HepG2 (cell line): ENCODE results near the gene ILKAP. TPM values are rescaled to one million over a fixed set of nuclear protein-coding genes. Genes with fewer than 3 reads are reported as not detected.

Source experiments
- AKAP8 ChIP-seq: sonication (generic); formaldehyde crosslinking; IDR thresholded peaks from 2 replicates; pipeline ENCODE4 v1.5.1; 2020; ENCODE audit warnings: mild to moderate bottlenecking, missing genetic modification reagents
- CHCHD3 ChIP-seq: sonication (generic); formaldehyde crosslinking; IDR thresholded peaks from 2 replicates; pipeline ENCODE4 v1.8.0; 2022; ENCODE audit warnings: mild to moderate bottlenecking, missing genetic modification reagents, moderate library complexity
- CTCF ChIP-seq: sonication (generic); formaldehyde crosslinking; IDR thresholded peaks from 2 replicates; pipeline ENCODE4 v1.5.0; 2020; ENCODE audit warnings: mild to moderate bottlenecking, missing genetic modification reagents, moderate library complexity
- HMGXB4 ChIP-seq, 2 experiments: sonication (generic) in 1 of 2; formaldehyde crosslinking in 1 of 2; IDR thresholded peaks; 2 replicates each; pipeline versions ENCODE4 v1.4.0 to v1.6.1; 2018 to 2020; ENCODE audit warnings: missing genetic modification reagents in 2 of 2, borderline replicate concordance in 1 of 2, low read depth in 1 of 2, mild to moderate bottlenecking in 1 of 2, missing biosample characterization in 1 of 2
- ISL2 ChIP-seq: sonication (generic); formaldehyde crosslinking; IDR thresholded peaks from 2 replicates; pipeline ENCODE4 v1.5.0; 2020; ENCODE audit warnings: missing genetic modification reagents
- MAFK ChIP-seq, 2 experiments: IDR thresholded peaks in 1 of 2; conservative IDR thresholded peaks in 1 of 2; 2 replicates each; pipeline ENCODE4 v1.6.1; 2011; ENCODE audit warnings: improper control_type of control experiment in 2 of 2, low read length in 2 of 2
- MAZ ChIP-seq, 2 experiments: sonication (generic) in 1 of 2; formaldehyde crosslinking in 1 of 2; IDR thresholded peaks; 2 replicates each; pipeline versions ENCODE4 v1.5.0 to v1.6.1; 2012 to 2020; ENCODE audit warnings: low read depth in 2 of 2, mild to moderate bottlenecking in 2 of 2, borderline replicate concordance in 1 of 2, improper control_type of control experiment in 1 of 2, low read length in 1 of 2, missing genetic modification reagents in 1 of 2, moderate library complexity in 1 of 2
- NFKB2 ChIP-seq: sonication (generic); formaldehyde crosslinking; IDR thresholded peaks from 2 replicates; pipeline ENCODE4 v1.4.0; 2020; ENCODE audit warnings: missing genetic modification reagents, borderline replicate concordance
- RFXANK ChIP-seq: IDR thresholded peaks from 2 replicates; pipeline ENCODE4 v1.6.1; 2016
- SALL2 ChIP-seq: sonication (generic); formaldehyde crosslinking; IDR thresholded peaks from 2 replicates; pipeline ENCODE4 v1.8.1; 2023; ENCODE audit warnings: mild to moderate bottlenecking, missing genetic modification reagents, inconsistent platforms
- SMC3 ChIP-seq: IDR thresholded peaks from 2 replicates; pipeline ENCODE4 v1.6.1; 2011; ENCODE audit warnings: low read length, improper control_type of control experiment
- STAG1 ChIP-seq: sonication (generic); formaldehyde crosslinking; IDR thresholded peaks from 2 replicates; pipeline ENCODE4 v1.4.0; 2020; ENCODE audit warnings: missing genetic modification reagents
- SUZ12 ChIP-seq: fragments of 150-350 bp; IDR thresholded peaks from 2 replicates; pipeline ENCODE4 v1.6.1; 2014; ENCODE audit warnings: low read depth, low read length
- YEATS4 ChIP-seq: sonication (generic); formaldehyde crosslinking; IDR thresholded peaks from 2 replicates; pipeline ENCODE4 v1.4.0; 2020; ENCODE audit warnings: missing genetic modification reagents, borderline replicate concordance
- YY1 ChIP-seq: IDR thresholded peaks from 2 replicates; pipeline ENCODE4 v1.6.1; 2011; ENCODE audit warnings: low read length, low read depth, moderate library complexity, mild to moderate bottlenecking; ENCODE audit not compliant: insufficient read depth, insufficient replicate concordance
- ZNF230 ChIP-seq: sonication (generic); formaldehyde crosslinking; IDR thresholded peaks from 2 replicates; pipeline ENCODE4 v1.4.0; 2020; ENCODE audit warnings: mild to moderate bottlenecking, missing genetic modification reagents
- ZNF282 ChIP-seq: fragments of 450-650 bp; IDR thresholded peaks from 2 replicates; pipeline ENCODE4 v1.6.1; 2018; ENCODE audit not compliant: partially characterized antibody
- ZNF724P ChIP-seq: sonication (generic); formaldehyde crosslinking; IDR thresholded peaks from 2 replicates; pipeline ENCODE4 v1.8.0; 2022; ENCODE audit warnings: missing genetic modification reagents, borderline replicate concordance
- ZNF772 ChIP-seq: sonication (generic); formaldehyde crosslinking; IDR thresholded peaks from 2 replicates; pipeline ENCODE4 v1.5.0; 2020; ENCODE audit warnings: mild to moderate bottlenecking, missing genetic modification reagents
- ZNF773 ChIP-seq: sonication (generic); formaldehyde crosslinking; IDR thresholded peaks from 2 replicates; pipeline ENCODE4 v1.4.0; 2020; ENCODE audit warnings: missing genetic modification reagents, borderline replicate concordance
- polyA plus RNA-seq, 8 experiments: library from polyadenylated mRNA; depleted of rRNA in 3 of 8; stranded (reverse) in 7 of 8; unstranded in 1 of 8; fragments of >200 nt; fragmentation: Illumina TruSeq in 4 of 8; extraction: Trizol in 4 of 8; gene quantifications; 2 replicates each; pipeline versions ENCODE4 v1.2.1 to v1.2.3, GENCODE V29; 2011 to 2016; ENCODE audit warnings: low read depth in 4 of 8, missing spikeins in 1 of 8, mixed read lengths in 1 of 8; ENCODE audit not compliant: insufficient read depth in 1 of 8
- total RNA-seq, 5 experiments: library from RNA; depleted of rRNA; stranded (reverse); fragments of >200 nt; fragmentation: Illumina TruSeq; extraction: Trizol; gene quantifications; 2 replicates each; pipeline ENCODE4 v1.2.3, GENCODE V29; 2016; ENCODE audit warnings: low read depth in 1 of 5

ILKAP gene
- total and polyA plus RNA-seq, 2 of the 13 experiments (the other 11 are each of a cell fraction or from before 2014, with no cell fraction given) = 29.6 to 33.1 TPM

- TF ChIP-seq CTCF (CRISPR knock-in tag) (peak; percentile 87), ZNF724P (peak; percentile 78; the same call in 1 of the 2 replicates), ISL2 (CRISPR knock-in tag) (0 out of 2 replicates have a peak, but pooled peaks have one; percentile 25), RFXANK (CRISPR knock-in tag) (no peak), SMC3 (peak; percentile 20; the same call in 1 of the 2 replicates), STAG1 (CRISPR knock-in tag) (peak; percentile 55), YEATS4 (CRISPR knock-in tag) (peak; percentile 36; the same call in 1 of the 2 replicates), CHCHD3 (CRISPR knock-in tag) (peak; percentile 77; the same call in 1 of the 2 replicates), ZNF230 (0 out of 2 replicates have a peak, but pooled peaks have one; percentile 41), ZNF772 (0 out of 2 replicates have a peak, but pooled peaks have one; percentile 36), SALL2 (0 out of 2 replicates have a peak, but pooled peaks have one; percentile 31), HMGXB4 (CRISPR knock-in tag; IDR thresholded peaks at IDR 0.05; ENCODE audit: borderline replicate concordance in 1 of 2, low read depth in 1 of 2) (peak in 1 of 2 experiments; percentile 62; a peak in 1 of 4 replicates), NFKB2 (CRISPR knock-in tag) (peak; percentile 62; the same call in 1 of the 2 replicates), SUZ12 (no peak), AKAP8 (CRISPR knock-in tag) (no peak), ZNF773 (CRISPR knock-in tag) (0 out of 2 replicates have a peak, but pooled peaks have one; percentile 63), MAZ (IDR thresholded peaks at IDR 0.05; ENCODE audit: borderline replicate concordance, low read depth, low read length) (no peak), MAZ (CRISPR knock-in tag; IDR thresholded peaks at IDR 0.05; ENCODE audit: low read depth) (peak; percentile 58; the same call in 1 of the 2 replicates), MAFK (conservative IDR thresholded peaks at IDR 0.05 in 1 of 2, IDR thresholded peaks at IDR 0.05 in 1 of 2; ENCODE audit: low read length in 2 of 2) (peak; percentile 16 to 44; a peak in 1 of 4 replicates), YY1 (peak; percentile 15), ZNF282 (no peak)
These were observed 43.0 kb downstream of the ILKAP start (continued) for GRCh38 chr2:238160206-238161129.
